ENCODE results near the gene ALDH18A1.
"Not testable (repeated sequence)": the region's sequence is repeated elsewhere in the genome, so short reads cannot be mapped to it uniquely, and the experiment has no call there.

ALDH18A1 gene

DNA sequence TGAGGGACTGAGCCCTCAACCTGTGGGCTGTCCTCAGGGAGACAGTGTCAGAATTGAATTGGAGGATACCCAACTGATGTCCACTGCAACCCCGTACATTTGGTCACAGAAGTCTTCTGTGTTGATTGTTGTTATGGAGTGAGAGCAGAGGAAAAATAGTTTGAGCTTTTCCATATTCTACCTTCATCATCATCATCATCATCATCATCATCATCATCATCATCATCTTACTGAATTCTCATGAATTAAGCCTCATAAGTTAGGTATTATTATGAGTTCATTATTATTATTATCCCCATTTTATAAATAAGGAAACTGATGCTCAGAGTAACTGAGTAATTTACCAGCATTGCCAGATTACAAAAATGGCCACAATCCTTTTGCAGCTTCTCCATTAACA, 8.4 kb downstream of the ALDH18A1 start:
- no peak for DNase-seq

DNA sequence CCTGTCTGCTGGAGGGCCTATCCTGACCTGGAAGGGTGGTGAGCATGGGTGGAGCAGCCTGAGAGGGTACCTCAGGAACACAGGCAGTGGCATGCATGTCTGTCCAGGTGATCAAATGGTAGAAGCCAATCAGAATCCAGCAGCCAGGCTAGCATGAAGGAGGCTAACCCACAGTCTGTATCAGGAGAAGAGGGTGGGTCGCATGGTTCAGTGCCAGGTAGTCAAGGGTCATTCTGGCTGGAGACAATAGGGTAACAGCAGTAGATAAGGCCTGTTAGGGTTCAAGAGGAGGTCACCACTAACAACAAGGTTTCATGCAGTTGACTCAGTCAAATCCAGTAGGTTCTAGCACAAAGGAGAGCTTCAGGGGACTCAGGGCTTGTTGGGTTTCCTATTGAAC, 10.4 kb downstream of the ALDH18A1 start:
- DNase-seq: no peak

DNA sequence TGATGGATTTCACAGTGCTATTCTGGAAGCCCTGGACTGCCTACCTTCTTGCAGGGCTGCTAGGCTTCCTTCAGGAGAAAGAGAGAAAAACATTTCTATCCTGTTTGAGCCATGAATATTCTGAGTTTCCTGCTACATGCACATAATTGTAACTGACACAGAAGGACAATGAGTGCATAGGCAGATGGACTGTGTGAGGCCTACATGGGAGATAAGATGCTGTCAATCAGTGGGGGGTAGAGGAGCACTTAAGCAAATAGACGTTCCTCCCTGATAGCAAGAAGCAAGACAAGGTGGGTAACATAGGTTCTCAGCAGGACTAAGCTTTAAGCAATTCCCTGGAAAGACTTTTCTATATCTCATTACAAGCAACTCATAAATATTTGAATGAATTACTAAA, 11.6 kb downstream of the ALDH18A1 start:
- no peak for DNase-seq

DNA sequence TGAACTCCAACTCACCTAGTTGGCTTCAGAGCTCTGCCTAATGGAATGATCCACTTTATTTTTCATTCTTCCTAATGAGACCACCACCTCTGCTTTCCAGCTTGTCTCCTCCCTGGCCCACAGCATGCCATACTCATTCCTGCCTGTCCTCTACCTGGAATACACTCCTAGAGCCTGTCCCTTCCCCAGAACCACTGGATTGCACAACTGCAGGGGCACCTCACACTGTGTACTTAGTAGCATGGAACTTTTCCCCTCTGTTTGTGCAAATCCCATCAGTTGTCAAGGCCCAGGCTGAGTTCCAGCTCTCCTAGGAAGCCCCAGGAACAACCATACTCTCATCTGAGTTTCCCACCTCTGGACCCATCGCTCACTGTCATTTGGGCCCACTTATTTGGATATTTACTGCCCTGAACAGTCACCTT, 15.6 kb downstream of the ALDH18A1 start:
- no peak for DNase-seq

DNA sequence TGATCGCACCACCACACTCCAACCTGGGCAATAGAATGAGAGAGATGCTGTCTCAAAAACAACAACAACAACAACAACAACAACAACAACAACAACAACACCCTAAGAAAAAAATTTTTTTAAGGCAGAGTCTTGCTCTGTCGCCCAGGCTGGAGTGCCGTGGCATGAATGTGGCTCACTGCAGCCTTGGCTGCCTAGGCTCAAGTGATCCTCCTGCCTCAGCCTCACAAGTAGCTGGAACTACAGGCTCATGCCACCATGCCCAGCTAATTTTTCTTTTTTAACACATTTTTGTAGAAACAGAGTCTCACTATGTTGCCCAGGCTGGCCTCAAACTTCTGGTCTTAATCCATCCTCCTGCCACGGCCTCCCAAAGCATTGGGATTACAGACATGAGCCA, 18.6 kb downstream of the ALDH18A1 start:
- no peak for DNase-seq

DNA sequence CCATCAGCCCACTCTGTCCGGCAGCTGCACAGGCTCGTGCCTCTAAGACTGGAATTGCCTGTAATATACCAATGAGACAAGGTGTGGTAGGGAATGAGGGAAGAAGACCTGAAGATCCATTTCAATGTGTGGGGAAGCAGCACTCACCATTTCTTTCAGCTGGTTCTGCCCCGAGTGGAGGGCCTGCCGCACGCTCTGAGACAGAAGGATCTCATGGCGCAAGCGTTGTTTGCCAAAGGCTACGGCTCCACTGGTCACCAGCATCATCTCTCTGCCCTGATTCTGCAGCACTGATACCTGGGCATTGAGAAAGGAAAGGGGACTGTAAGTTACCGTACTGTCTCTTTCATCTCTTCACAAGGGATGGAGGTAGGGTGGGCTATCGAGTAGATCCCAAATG, 19.4 kb downstream of the ALDH18A1 start:
- no peak for DNase-seq

DNA sequence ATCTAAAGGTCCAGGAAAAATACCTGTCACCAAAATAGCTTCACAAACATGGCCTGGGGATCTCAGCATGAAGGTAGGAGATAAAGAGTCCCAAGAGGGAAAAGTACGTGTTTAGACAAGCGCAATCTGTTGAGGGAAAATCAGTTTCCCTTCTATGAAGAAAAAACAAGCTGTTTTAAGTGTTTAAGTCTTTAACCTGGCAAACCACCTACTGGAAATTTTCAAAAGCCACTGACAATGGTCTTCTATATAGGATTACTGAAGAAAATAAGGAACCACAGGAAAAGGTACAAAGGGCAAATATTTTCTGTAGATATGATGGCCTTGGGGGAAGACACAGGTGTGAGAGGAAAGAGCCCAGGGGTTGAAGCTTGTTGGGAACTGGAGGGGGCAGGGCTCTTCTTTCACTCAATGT, 21.2 kb downstream of the ALDH18A1 start:
- no peak for DNase-seq

DNA sequence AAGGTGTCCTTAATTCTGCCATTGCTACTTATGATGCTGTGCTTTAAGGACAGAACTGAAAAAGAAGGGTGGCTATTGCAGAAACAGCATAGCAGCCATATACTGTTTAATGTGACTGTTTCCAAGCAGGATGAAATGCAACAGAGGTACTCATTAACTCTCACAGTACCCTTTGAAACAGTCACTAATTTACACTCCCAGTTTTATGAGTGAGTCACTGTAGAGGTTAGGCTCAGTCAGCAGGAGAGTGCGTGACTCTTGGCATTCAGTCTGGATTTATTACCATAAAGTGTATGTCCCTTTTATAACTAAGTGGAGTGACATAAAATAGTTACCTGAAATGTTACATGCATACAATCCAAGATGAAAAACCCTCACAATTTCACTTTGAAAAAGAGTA, 27.7 kb downstream of the ALDH18A1 start:
- no peak for DNase-seq

DNA sequence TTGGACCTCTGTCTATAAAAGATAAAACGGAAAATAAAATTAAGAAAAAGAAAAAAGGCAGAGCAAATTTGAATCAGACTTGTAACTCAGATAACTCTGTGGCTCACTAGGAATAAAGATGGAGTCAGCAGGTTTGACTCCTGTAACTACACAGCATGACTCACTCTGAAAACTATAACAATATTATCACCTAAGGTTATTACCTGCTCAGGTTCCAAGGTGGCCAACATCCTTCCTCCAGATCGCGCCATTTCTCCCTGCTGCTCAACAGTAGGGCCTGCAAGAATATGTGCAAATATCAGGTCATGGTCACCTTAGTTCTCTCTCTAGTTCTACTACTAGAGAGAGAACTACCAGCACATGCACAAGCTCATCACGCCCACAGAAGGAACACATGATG, 30.0 kb downstream of the ALDH18A1 start:
- DNase-seq: no peak

DNA sequence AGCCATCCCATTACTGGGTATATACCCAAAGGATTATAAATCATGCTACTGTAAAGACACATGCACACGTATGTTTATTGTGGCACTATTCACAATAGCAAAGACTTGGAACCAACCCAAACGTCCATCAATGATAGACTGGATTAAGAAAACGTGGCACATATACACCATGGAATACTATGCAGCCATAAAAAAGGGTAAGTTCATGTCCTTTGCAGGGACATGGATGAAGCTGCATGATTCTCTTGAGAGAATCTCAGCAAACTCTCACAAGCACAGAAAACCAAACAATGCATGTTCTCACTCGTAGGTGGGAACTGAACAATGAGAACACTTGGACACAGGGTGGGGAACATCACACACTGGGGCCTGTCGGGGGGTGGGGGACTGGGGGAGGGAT, 36.1 kb downstream of the ALDH18A1 start:
- not testable (repeated sequence) for DNase-seq

DNA sequence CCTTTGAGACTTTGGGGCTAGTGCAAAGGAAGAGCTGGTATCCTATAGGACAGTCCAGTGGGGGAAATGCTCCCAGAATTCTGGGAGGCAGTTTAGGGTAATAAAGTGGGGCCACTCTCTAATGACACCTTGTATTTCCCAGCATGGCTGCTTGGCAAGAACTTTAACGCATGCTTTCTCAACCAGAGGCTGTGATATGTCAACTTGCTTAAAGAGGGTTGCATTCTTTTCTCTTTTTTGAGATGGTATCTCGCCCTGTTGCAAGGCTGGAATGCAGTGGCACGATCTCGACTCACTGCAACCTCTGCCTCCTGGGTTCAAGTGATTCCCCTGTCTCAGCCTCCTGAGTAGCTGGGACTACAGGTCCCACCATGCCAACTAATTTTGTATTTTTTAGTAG, 38.4 kb downstream of the ALDH18A1 start:
- no peak for DNase-seq

DNA sequence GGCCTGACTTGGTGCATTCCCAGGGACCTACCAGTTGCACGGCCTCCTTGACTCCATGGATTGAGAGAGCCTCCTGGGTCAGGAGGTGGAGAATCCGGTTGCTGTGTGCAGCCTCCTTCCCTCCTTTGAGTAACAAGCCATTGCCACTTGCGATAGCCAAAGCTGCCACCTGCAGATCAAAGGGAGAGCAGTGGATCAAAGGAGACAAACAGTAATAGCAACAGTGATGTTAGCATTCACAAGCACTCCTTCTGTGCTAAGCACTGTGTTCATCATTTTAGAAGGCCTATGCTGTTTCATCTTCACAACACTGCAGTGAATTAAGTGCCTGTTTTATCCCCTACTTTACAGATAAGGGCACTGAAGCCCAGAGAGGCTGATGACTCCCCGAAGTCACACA, 40.1 kb downstream of the ALDH18A1 start:
- no peak for DNase-seq

DNA sequence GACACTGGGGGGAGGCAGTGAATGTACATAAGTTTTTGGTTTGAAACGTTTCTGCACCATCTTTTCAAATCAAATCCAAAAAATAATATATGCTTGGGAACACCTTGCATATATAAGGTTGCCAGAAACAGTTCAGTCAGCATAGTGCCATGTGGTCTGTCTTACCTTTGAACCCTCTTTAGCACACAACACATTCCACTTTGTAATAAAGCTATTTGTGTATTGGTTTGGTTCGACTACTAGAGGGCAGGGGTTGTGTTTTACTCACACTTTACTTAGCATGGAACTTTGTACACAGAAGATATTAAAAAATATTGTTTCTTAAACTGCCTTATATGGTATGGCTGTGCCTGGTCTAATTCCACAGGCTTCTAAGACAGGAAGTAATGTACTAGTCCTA, 43.2 kb downstream of the ALDH18A1 start:
- no peak for DNase-seq

DNA sequence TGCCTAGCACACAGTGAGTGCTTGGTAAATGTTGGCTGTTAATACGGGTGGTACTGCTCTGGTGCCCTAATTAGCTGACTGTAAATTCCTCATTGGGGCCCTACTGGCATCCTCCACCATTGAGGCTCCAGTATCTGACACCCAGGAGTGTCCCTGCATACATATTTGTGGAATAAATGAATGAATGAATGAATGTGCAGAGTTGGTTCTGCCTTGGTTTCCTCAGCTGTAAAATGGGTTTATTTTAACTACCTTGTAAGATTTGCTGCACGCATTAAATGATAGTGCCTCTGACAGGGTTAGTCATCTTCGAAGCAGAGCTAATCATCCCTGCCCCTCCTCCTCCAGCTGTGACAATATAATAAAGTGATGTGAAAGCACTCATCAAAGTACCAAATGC, 45.8 kb downstream of the ALDH18A1 start:
- no peak for DNase-seq

DNA sequence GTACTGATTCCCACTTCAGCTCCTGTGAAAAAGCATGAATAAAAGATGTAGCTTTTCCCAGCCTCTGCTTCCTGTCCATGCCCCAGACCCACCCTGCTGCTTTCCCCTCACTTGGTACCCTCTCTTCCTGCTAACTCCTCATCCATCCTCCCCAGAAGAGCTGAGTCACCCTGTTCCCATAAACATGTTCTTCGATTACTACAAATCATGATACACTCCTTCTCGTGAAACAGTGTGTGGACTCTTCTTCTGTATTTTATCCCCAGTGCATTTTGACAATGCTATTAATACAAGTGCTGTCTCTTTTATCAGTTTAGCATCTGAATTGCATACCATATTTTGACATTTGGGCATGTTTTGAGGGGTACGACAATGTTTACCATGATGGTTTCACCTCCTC, 49.6 kb downstream of the ALDH18A1 start:
- no peak for DNase-seq

DNA sequence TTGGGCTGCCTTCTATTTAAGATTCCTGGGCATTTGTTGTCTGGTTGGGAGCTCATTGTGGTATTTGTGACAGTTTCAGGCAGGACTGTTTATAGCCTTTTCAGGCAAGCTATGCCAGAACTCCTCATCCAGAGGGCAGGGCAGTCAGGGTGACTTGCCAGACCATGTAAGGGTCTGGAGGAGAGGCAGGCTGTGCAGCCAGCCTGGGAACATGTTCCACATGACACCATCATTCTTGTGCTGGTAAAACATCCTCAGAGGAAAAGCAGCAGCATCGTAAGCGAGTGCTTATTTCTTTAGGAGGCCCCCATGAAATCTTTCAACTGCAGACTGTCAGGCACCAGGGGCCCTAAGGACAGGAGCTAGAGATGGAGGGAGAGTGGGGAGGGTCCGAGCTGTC, 51.3 kb downstream of the ALDH18A1 start:
- DNase-seq: no peak

DNA sequence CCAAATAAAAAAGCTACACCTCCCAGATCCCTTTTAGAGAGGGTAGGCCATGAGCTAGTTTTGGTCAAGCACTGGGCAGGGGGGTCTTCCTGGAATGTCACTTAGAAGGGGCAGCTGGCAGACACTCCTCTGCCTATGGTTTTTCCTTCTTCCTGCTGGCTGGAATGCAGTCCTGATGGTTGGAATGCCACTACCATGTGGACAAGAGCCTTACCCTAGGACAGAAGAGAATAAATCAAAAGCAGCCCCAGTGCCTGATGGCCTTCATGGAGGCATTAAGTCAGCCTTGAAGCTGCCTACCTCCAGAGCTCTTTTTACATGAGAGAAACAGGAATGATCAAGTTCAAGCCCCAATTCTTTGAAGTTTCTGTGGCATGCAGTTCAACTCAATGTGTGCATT, 51.9 kb downstream of the ALDH18A1 start:
- DNase-seq: no peak

DNA sequence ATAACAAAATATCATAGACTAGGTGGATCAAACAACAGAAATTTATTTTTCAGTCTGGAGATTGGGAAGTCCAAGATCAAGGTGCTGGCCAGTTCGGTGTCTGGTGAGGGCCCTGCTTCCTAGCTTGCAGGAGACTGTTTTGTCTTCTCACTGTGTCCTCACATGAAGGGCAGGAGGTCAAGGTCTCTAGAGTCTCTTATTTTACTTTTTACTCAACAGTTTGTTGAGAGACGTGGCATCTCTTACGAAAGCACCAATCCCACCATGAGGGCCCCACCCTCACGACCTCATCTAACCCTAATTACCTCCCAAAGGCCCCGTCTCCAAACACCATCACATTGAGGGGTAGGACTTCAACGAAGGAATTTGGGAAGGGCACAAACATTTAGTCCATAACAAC, 54.1 kb downstream of the ALDH18A1 start:
- no peak for DNase-seq

DNA sequence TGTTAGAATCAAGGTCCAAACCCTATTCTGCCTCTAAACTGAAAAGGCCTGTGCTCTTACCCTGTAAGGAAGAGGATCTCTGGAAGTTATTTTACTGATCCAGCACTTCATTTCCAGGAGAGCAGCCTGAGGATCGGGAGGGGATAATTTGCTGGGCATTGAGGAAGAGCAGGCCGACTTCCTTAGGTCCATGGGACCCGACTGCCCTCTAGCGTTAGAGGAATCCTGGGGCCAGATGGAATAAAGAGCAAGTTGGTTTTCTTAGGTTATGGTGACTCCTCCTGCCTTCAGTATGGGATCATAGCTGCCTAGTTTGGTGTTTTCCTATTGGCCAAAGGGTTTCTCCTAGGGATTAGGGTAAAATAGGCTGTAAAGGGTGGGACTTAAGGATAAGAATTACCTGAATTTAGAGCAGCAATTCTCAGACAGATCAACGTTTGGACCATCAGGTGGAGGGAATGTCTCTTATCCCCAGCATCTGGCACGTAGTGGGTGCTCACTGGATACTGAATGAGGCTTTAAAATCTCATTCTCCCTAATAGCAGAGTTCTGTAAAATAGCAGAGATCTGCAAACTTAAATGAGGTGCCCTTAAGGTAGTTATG, 55.3 kb downstream of the ALDH18A1 start:
- peak; percentile 43 for DNase-seq

DNA sequence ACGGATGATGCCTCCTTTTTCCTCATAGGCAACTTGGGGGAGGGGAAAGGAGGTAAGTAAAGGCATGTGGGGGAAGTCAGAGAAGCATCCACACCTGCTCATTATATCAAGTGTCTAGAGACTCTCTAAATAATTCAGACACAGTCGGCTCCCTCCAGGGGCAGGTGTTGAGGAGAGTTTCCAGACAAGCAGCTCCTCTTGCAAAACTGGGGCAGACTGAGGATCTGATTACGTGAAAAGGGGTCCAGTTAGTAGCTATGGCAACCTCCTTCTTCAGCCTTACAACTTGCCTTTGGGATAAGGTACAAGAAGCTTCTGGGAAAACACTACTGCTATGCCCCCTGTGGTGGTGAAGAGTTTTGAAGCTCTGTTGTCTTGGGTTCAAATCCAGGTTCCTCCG, 56.4 kb downstream of the ALDH18A1 start:
- no peak for DNase-seq

DNA sequence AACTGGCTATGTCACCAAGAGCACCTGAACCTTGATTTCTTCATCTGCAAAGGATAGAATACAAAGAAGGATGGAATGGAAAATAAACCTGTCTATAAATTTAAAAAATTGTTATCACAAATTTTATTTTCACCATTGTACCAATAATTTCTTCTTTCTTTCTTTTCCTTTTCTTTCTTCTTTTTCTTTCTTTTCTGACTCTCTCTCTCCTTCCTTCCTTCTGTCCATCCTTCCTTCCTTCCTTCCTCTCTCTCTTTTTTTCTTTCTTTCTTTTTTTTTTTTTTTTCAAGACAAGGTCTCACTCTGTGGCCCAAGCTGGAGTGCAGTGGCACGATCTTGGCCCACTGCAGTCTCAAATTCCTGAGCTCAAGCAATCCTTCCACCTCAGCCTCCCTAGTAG, 58.7 kb downstream of the ALDH18A1 start:
- no peak for DNase-seq

DNA sequence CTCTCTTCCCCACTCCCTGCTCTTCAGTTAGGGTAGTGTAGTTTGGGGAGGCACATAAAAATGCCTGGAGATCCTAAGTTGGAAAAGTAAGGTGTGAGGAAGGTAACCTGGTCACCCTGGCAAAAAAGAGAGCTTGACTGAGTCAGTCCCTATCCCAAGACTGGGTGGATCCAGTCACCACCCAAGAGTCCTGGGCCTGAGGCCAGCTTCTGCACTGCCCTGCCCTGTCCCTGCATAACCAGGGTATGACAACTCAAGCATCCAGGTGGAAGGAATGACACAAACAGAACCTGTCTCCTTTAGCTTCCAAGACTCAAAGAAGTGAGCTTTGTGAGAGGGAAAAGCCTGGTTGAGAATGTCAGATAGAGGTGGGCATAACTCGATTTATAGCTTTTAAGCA, 68.5 kb downstream of the ALDH18A1 start:
- DNase-seq: no peak

DNA sequence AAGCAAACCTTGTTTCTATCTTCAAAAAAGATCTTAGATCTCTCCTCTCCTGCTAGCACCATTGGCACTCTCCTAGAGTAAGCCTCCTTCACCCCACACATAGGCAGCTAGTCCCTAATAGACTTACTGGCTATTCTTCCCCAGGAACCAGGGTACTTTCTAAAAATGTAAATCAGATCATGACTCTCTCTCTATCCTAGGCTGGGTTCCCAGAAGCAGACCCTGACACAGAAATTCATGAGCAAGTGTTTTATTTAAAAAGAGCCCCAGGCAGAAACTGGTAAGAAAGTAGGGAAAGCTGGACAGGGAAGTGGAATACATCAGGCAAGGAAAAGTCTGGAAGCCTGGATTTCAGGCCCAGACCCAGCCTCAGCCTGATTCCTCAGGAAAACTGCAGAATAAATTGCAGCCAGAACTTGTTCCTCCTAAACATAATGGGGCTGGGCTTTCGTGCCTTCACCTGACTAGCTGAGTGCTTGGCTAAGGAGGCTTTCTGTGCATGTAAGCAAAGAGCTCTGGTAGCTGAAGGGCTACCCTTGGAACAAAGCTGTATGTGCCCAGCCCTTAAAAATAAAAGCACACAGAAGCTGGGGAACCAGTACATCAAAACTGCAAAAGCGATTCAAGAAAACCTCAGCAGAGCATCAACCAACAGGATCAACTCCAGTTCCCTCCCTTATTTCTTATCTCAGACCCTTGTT, 76.5 kb downstream of the ALDH18A1 start:
- DNase-seq: no peak

DNA sequence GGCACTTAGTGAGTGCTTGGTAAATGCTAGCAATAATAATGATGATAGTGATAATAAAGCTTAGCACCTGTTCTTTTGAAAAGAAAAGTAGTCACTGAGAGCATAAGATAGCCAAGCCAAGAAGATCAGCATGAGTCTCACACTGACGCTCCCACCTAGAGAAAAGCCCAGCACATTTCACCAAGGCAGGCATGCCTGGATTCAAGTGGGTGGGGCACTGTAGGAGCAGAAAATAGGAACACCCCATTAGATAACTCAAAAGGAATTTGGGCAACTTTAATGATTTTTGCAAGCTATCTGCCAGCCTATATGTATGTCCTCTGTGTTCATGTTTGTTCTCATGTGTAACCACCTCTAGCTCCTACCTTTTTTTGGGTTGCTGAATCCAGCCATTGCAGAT, 77.2 kb downstream of the ALDH18A1 start:
- DNase-seq: no peak

DNA sequence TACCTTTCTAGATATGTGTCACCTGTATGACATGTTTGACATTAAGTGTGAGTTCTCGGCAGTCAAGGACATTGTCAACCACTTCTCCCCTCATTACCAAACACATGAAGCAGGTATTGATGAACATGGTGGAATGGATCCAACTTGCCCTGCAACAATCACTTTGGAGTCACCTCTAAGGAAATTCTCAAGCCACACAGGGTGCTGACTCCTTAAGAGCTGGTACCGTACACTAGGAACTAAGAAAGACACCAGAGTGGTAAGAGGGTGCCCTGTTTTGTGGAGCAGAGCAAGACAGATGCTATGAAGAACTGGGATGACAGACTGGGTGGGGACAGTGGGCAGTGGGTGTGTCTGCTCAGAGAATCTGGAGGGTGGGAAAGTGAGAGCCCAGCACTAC, 77.9 kb downstream of the ALDH18A1 start:
- no peak for DNase-seq

Measured in CD4-positive, alpha-beta T cell treated with Interleukin-4 for 4 hours (primary cell).